NT2/D1 (cell line): ENCODE measurements around the gene URAD.
"Not testable (repeated sequence)": the region's sequence is repeated elsewhere in the genome, so short reads cannot be mapped to it uniquely, and the experiment has no call there.

ENCODE experiments used
- SUZ12 ChIP-seq: IDR thresholded peaks from 2 replicates; pipeline ENCODE4 v1.6.1; 2011; ENCODE audit not compliant: insufficient read length, insufficient read depth; ENCODE audit errors: extremely low read depth
- ZNF274 ChIP-seq: IDR thresholded peaks from 2 replicates; pipeline ENCODE4 v1.6.1; 2011; ENCODE audit warnings: mild to moderate bottlenecking, low read depth, low read length

DNA sequence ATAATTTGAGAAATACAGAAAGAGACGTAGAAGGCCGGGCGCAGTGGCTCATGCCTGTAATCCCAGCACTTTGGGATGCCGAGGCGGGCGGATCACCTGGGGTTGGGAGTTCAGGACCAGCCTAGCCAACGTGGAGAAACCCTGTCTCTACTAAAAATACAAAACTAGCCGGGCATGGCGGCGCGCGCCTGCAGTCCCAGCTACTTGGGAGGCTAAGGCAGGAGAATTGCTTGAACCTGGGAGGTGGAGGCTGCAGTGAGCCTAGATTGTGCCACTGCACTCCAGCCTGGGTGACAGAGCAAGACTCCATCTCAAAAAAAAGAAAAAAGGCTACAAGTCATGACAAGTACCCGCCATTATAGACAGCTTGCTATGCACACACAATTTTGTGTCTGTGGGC, 16.5 kb upstream of the URAD start:
- TF ChIP-seq SUZ12, ZNF274: not testable (repeated sequence)
